ENCODE measurements around the gene PRSS33. TPM values are rescaled to one million over a fixed set of nuclear protein-coding genes. Genes with fewer than 3 reads are reported as not detected.

The PRSS33 gene
- total and polyA plus RNA-seq, 9 of the 15 experiments (the other 6 are each of a cell fraction or from before 2014, with no cell fraction given), result not detected

- TF ChIP-seq HMGXB4 (CRISPR knock-in tag; IDR thresholded peaks at IDR 0.05) (no peak), GMEB1 (CRISPR knock-in tag; IDR thresholded peaks at IDR 0.05) (no peak), STAT5A (IDR thresholded peaks at IDR 0.05; ENCODE audit: borderline replicate concordance, low read length) (no peak), NR2C2 (CRISPR knock-in tag; IDR thresholded peaks at IDR 0.05) (no peak), NR2C2 (tag; IDR thresholded peaks at IDR 0.05) (no peak), ZBTB12 (CRISPR knock-in tag; IDR thresholded peaks at IDR 0.05) (no peak), XRCC4 (IDR thresholded peaks at IDR 0.05; ENCODE audit: extremely low read depth, insufficient read depth, insufficient read length) (no peak), ZNF280A (IDR thresholded peaks at IDR 0.05; ENCODE audit: low read depth, partially characterized antibody) (no peak), ZNF740 (CRISPR knock-in tag; IDR thresholded peaks at IDR 0.05) (0 out of 2 replicates have a peak, but pooled peaks have one; percentile 38), ZNF740 (tag; IDR thresholded peaks at IDR 0.05) (peak in 1 of 2 experiments; percentile 56; a peak in 1 of 4 replicates), JUN (IDR thresholded peaks at IDR 0.05; ENCODE audit: borderline replicate concordance, low read depth, low read length) (peak; percentile 90), JUN (CRISPR knock-in tag; IDR thresholded peaks at IDR 0.05; ENCODE audit: borderline replicate concordance) (no peak), CEBPB (tag; IDR thresholded peaks at IDR 0.05) (no peak), CBFA2T3 (IDR thresholded peaks at IDR 0.05) (no peak), KLF16 (IDR thresholded peaks at IDR 0.05) (no peak)
Observed at GRCh38 chr16:2795395-2796143, 8.2 kb upstream of the PRSS33 start (continued).

Measured in K562 (cell line).